Astrocyte of the spinal cord (primary cell): ENCODE results near the gene MAGI1.

Experiments
- DNase-seq: peaks from one replicate; pipeline ENCODE4 v3.0.0; 2011; ENCODE audit warnings: low read depth, low spot score
- H3K4me3 ChIP-seq: 2 replicates; pipeline ENCODE4 v1.5.1; 2011; ENCODE audit warnings: low read depth, mild to moderate bottlenecking, low read length, moderate library complexity
- CTCF ChIP-seq: IDR thresholded peaks from 2 replicates; pipeline ENCODE4 v1.5.1; 2012; ENCODE audit warnings: low read depth, mild to moderate bottlenecking, low read length, inconsistent platforms
- in situ Hi-C: cut with HindIII; loops from 2 replicates; pipeline ENCODE4 v1.10.0; 2017; ENCODE audit warnings: low sequenced_read_pairs

Gene MAGI1

GRCh38 chr3:65854606-65855304 is 184.0 kb downstream of the MAGI1 start:
- in situ Hi-C loops = no loop called here
- no peak for DNase-seq
- H3K4me3 ChIP-seq = no peak overlapping the region
- no peak for TF ChIP-seq CTCF

- no peak overlapping the region for H3K4me3 ChIP-seq
- TF ChIP-seq CTCF = no peak
- peak; percentile 48 for DNase-seq
- in situ Hi-C loops = no loop called here
Measured at GRCh38 chr3:65851827-65852226, 186.9 kb downstream of the MAGI1 start.

GRCh38 chr3:65850261-65850660 is 188.5 kb downstream of the MAGI1 start:
- in situ Hi-C loops = no loop called here
- no peak for DNase-seq
- TF ChIP-seq CTCF = no peak
- no peak overlapping the region for H3K4me3 ChIP-seq

GRCh38 chr3:65848024-65848423 is 190.7 kb downstream of the MAGI1 start:
- in situ Hi-C loops = no loop called here
- no peak overlapping the region for H3K4me3 ChIP-seq
- no peak for DNase-seq
- TF ChIP-seq CTCF = no peak

GRCh38 chr3:65846936-65847335 is 191.8 kb downstream of the MAGI1 start:
- H3K4me3 ChIP-seq = no peak overlapping the region
- TF ChIP-seq CTCF = no peak
- in situ Hi-C loops = no loop called here
- DNase-seq = no peak

GRCh38 chr3:65844370-65844769 is 194.3 kb downstream of the MAGI1 start:
- in situ Hi-C loops = no loop called here
- no peak for DNase-seq
- H3K4me3 ChIP-seq = no peak overlapping the region
- TF ChIP-seq CTCF = no peak
